SW 1271 (cell line): ENCODE measurements around the gene PLCD1.
"Not testable (repeated sequence)": the region's sequence is repeated elsewhere in the genome, so short reads cannot be mapped to it uniquely, and the experiment has no call there.

Experiments
- DNase-seq, 2 experiments: peaks; one replicate each; lab custom pipeline; 2025; lab: John Stamatoyannopoulos, UW

PLCD1 gene

GRCh38 chr3:38036906-38037305 is 7.5 kb upstream of the PLCD1 start:
- DNase-seq = no peak

DNA sequence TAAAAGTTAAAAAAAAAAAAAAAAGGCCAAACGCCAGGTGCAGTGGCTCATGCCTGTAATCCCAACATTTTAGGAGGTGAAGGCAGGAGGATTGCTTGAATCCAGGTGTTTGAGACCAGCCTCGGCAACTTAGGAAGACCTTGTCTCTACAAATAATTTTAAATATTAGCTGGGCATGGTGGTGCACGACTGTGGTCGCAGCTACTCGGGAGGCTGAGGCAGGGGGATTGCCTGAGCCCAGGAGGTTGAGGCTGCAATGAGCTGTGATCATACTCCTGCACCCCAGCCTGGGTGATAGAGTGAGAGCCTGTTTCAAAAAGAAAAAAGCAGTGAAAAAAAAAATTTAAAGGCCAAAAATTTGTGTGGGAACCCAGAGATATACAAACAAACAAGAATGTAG is 6.8 kb upstream of the PLCD1 start:
- no peak for DNase-seq

DNA sequence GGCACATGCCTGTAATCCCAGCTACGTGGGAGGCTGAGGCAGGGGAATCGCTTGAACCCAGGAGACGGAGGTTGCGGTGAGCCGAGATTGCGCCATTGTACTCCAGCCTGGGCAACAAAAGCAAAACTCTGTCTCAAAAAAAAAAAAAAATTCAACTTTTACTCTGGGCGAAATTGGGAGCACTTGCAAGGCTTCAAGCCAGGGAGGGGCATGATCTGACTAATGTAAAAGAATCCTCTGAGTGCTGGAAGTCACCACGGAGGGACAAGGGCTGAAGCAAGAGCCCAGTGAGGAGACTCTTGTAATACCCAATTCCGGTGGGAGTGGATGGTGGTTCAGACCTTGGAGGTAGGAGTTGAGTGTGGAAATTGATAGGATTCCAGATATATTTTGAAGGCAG is 4.9 kb upstream of the PLCD1 start:
- not testable (repeated sequence) for DNase-seq

GRCh38 chr3:38033586-38033985 is 4.1 kb upstream of the PLCD1 start:
- DNase-seq = not testable (repeated sequence)

DNA sequence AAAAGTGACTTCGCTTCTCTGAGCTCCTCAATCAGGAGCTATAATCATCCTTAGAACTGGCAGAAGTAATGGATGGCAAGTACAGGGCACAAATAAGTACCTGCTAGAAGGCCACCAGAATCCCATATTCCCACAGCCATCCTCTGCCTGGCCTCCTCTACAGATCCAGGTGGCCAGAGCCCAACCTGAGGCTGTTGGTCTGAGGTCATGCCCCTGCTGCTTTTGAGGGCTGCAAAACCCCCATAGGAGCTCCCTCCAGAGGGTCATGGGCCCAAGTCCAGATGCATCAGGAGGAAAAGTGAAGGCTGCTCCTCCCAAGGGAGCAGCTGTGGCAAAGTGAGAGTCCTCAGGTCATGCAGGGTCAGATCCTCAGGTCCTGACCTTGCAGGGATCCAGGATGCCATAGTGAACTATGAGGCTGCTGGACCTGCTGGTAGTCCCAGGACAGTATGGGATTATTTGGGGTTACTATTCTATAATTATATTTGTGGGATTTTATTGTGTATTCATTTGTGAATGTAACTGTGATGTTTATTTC is 3.0 kb upstream of the PLCD1 start:
- no peak for DNase-seq

DNA sequence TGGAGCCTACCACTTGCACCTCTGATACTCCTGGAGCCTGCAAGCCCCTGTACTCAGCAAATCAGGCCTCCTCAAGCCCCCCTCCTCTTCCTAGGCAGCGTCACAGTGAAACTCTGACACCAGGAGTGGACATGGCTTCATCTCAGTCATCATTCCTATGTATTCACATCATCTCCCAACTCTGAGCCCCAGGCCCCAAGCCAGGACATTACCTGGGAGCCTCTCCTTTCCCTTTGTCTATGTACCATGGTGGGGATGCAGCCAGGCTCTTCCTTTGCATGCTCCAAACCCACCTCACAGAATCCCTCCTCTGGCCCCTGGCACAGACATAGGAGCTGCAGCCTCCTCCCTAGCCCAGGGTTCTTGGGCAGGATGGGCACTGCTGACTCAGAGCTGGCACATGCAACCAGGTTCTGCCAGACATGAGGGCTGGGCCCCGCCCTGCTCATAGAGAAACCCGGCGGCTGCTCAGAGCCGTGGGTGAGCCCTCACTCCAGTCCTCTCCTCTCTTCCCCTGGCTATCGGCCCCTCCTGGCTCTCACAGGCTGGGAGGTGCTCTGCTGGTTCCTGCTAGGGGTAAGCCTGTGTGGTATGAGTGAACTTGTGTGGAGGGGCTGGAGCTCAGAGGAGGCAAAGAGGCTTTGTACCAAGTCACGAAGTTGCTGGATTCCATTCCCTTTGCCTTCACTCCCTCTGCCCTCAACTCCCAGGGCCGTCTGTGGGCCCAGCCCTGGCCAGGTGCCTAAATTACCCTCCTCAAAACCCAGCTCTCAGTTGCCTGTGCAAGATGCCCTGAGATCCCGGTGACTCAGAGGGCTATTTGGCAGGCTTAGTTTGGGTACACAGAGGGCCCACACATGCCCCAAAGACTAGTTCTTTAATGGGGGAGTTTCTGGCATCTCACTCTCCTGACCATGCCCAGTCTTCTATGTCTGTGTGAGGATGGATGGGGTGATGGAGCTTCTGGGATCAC is 1.9 kb upstream of the PLCD1 start:
- DNase-seq = peak; percentile 68 to 73

GRCh38 chr3:38030126-38031021 is 932 bp upstream of the PLCD1 start:
- no peak for DNase-seq

DNA sequence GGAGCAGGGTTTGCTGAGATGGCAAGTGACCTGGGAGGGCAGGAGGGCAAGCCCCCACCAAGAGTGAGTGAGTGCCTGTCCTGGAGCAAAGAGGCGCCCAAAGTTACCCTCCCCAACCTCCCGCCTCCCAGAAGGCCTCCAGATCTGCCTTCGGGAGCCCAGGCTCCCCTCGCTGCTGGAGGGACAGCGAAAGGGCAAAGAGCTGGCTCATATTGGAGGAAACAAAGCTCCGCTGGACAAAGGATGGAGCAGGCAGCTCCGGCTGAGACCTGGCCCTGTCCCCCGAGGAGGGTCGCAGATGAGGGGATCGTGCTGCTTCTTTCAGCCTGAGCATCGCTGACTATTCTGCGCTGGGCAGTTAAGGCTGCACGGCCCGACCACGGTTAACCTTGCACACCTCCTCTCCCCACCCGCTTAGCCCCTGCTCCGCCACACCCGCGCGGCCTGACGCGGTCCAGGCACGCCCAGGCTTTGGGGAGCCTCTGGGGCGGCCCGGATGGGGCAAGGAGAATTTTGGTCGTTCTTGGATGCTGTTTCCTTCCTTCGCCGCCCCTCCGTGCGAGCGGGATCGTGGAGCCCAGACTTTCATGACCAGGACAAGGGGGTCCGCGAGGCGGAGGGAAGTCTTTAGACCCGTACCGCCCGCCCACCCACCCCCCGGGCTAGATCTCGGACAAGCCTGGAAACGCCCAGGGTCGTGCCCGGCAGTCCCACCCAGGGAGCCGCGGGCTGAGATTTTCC is 651 bp downstream of the PLCD1 start:
- no peak for DNase-seq

DNA sequence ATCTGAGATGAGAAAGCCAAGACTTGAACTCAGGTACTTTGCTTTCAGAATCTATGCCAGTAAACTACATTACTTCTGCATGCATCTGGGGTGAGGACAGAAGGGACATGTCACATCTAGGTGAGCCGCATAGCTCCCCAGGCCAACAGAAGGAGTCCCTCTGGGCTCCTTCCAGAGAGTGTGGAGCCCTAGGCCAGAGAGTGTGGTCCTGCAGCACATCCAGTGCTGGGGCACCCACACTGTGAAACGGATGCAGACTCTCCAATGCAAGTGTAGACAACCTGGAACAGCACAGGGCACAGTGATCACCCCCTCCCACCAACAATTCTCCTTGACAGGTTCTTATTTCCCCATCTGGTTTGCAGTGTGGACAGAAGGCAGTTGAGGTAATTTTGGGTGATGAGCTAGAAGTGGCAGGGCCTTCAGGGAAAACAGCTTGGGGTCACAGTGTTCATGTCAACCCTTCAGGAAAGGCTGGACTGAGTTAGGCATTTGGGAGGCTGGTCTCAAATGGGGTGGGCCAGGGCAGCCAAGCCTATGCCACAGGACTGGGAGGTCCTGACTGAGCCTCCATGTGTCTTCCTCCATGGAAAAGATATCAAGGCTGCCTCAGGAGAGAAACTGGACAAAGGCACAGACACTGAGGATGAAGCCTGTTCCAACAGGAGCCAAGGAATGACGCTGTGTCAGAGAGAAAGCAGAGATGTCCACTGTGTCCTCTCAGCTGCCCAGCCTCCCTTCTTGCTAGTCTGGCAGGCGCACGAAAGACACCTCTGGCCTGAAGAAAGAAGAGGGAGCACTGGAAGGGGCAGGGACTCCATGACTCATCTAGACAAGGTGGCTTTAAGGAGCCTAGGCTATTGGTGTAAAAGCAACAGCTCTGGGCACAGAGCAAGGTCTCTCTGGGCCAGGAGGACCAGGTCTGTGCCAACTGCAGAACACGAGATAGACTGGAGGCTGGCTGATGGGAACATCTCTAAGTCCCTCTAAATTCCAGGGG is 1.7 kb downstream of the PLCD1 start:
- no peak for DNase-seq

DNA sequence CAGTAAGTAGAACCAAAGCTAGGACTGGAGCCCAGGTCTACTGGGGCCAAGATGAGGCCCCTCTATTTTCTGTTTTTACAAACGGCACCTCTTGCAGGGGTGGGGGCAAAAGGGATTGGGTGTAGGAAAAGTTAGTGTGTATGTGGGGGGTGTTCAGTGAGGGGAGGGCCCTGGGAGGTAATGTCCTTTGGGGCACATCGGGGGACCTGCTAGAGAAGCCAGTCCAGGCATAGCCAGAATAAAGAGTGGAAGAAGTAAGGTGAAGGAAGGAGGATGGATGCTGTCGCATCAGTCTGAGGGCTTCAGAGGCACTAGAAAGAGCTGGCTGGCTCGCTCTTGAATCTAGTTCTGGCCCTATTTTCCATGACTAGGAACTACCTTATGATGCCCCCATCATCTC is 2.6 kb downstream of the PLCD1 start:
- DNase-seq = no peak

DNA sequence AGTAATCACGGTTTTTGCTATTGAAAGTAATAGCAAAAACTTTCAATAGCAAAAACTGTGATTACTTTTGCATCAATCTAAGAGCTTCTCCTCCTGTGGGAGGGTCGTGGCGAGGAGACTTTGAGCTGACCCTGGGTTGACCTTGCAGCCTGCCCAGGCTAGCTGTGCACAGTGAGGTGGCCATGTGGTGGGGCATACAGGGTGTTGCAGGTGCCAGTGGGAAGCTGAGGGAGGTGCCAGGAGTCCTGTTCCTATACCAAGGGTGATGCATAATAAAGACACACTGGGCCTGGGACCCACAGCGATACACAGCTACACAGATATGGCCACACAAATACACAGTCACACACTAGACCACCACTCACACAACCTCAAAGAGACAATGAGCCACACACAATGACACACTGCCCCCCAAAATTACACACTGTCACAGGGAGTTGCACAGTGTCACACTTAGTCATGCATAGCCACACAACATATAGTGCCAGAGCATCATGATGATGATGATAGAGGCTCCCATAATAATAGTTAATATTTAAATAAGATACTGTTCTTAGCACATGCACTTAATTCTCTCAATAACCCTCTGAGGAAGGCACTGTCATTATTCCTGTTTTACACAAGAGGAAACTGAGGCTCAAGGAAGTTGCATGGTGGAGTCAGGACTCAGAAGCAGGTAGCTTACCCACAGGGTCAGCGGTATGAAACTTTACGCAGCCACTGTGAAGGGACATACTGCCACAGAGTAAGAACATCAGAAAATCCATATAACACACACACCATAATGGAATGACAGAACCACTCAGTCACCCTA is 6.3 kb downstream of the PLCD1 start:
- DNase-seq = no peak

DNA sequence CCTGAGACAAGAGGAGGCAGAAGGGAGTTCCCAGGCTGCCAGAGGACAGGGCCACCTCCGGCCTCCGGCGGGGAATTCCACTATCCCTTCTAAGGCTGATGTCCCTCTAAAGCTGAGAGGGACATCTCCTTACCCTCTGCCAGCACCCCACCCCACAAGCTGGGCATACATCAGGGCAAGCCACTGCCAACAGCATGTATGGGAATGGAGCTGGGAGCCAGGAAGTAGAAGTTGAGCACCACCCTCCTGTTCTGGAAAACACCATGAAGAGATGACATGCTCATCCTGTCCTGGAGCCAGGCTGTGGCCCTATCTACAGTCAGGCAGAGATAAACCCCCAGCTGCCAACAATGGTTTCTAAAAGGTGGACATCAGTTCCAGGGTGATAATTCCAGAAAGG is 7.1 kb downstream of the PLCD1 start:
- DNase-seq = no peak

- DNase-seq = no peak
Measured at GRCh38 chr3:38021196-38021595, 8.2 kb downstream of the PLCD1 start.

DNA sequence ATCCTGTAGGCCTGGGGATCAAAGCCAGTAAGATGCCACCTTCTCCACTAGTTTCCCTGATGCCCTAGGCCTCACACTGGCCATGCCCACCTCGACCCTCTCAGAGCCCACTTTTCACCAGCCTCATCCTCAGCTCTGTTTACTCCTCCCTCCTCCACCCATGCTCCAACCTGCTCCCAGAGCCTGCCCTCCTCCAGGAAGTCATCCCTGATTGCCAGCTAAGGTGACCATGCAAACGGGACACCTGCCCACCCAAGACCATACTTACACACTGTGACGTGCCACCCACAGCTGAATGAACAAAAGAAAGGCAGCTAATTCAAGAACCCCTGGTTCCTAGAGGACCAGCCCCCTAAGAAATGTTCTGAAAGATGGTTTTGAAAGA is 9.1 kb downstream of the PLCD1 start:
- no peak for DNase-seq

GRCh38 chr3:38019658-38020341 is 9.6 kb downstream of the PLCD1 start:
- no peak for DNase-seq

DNA sequence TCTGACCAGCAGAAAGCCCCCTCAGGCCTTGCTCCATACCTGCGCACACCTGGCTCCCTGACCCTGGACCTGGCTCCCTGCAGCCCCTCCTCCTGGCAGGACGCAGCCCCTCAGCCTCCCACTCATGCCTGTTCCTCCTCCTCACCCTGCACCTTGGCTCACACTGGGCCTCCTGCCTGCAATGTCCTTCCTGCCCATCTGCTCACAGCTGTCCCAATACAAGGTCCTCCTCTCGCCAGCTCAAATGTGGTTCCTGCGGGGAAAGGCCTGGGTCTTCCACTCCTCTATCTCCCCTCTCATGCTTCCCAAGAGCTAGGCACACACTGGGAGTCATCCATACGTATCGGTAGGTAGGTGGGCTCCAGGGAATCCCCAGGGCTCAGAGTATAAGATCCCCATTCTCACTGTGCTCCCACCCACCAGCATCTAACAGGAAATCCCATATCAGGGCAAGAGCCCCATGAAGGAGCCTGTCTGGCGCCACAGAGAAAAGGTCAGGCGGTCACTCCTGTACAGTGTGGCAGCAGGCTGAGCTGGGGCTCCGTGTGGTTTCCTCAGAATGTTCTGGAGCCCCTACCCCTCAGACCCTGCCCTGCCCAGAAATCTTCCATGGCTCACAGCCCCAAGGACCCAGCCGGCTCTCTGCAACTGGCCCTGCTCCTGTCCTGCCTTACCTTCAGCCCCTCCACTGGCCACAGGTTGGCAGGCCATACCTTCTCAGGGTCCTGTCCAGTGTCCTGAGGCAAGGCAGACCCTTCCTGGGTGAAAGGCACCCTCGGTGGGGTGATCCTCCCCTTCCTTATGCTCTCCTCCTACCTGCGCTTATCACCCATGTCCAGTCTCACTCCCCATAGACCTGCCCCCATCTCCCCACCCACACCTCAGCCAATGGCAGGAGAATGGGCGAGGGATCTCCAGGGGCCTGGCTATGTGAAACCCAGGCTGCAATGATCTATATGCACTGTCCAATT is 10.9 kb downstream of the PLCD1 start:
- no peak for DNase-seq

DNA sequence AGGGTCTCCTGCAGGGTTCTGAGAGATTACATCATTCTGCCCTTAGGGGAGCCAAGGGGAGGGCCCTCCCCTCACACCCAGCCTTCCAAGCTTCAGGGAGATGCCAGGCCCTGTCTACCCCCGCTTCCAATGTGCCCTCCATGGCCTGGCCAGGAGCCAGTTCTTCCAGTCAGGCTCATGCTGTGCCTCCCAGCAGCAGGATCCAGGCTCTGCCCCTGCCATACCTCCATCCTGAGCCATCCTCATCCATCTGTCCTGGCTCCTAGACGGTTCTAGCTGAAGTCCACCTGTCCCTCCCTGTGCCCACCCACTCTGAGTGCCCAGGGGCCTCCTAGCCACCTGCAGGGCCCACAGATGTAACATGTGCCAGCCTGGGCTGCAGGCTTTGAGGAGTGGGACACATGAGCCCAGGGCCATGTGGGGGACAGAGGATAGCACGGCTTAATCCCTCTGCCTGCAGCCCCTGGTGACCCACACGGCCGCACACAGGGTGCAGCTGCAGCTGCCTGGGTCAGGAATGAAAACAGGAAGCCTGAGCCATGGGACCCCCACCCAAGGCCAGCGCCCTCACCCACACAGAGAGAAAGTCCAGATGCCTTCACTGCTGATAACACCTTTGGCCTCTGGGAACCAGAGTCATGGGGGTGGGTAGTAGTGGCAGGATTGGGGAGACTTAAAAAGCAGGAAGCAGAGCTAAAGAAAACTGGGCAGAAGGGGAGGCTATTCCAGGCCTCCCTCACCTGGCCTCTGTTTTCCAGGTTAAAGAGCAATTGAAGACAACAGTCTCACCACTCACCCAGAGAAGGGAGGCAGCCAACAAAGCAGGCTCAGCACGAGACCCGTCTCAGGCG is 11.8 kb downstream of the PLCD1 start:
- no peak for DNase-seq
